Activated T-cell treated with anti-CD3 and anti-CD28 coated beads, Interleukin-2, amount 50 U/mL, for 4 hours (primary cell): ENCODE measurements around the gene EDIL3. TPM values are rescaled to one million over a fixed set of nuclear protein-coding genes. Genes with fewer than 3 reads are reported as not detected.
"Not testable (repeated sequence)": the region's sequence is repeated elsewhere in the genome, so short reads cannot be mapped to it uniquely, and the experiment has no call there.

Experiments used
- ATAC-seq, 2 donors: fragments of 200-7000 bp; cut with Tn5 transposase; one replicate each; pipeline ENCODE4 v1.10.0; 2021
- DNase-seq: peaks from one replicate; pipeline ENCODE4 v3.0.0-alpha.2; 2020
- H3K27me3 Mint-ChIP-seq: one replicate; pipeline ENCODE4 v1.8.0; 2021; ENCODE audit warnings: low read depth, mixed read lengths
- H3K36me3 Mint-ChIP-seq: one replicate; pipeline ENCODE4 v1.8.0; 2022; ENCODE audit warnings: mixed read lengths; ENCODE audit not compliant: insufficient read depth
- H3K4me1 Mint-ChIP-seq: one replicate; pipeline ENCODE4 v1.8.0; 2021; ENCODE audit warnings: low read depth, mixed read lengths
- H3K4me3 Mint-ChIP-seq: one replicate; pipeline ENCODE4 v1.8.0; 2021; ENCODE audit warnings: mild to moderate bottlenecking, moderate library complexity, mixed read lengths
- H3K9me3 Mint-ChIP-seq: one replicate; pipeline ENCODE4 v1.8.0; 2021; ENCODE audit warnings: mixed read lengths
- total RNA-seq, 3 donors: library from RNA; stranded (reverse); gene quantifications; one replicate each; pipeline ENCODE4 v1.2.1, GENCODE V29; 2021

Gene EDIL3
- total RNA-seq, 3 donors from 2014 or later = 0.15 to 0.27 TPM; not detected in 1

- Mint-ChIP-seq H3K27me3 (no peaks in the 10 kb centered on the region), H3K4me1 (no peaks in the 10 kb centered on the region), H3K4me3 (no peak overlapping the region), H3K36me3 (no peaks in the 10 kb centered on the region), H3K9me3 (no peaks in the 10 kb centered on the region)
- ATAC-seq (no peak), DNase-seq (no peak)
These were observed 22.5 kb downstream of the EDIL3 start for GRCh38 chr5:84362061-84362720.

- H3K4me1 Mint-ChIP-seq = no peaks in the 10 kb centered on the region
- H3K36me3 Mint-ChIP-seq = no peaks in the 10 kb centered on the region
- ATAC-seq (no peak), DNase-seq (no peak)
- no peaks in the 10 kb centered on the region for H3K27me3 Mint-ChIP-seq
- no peak overlapping the region for H3K4me3 Mint-ChIP-seq
- H3K9me3 Mint-ChIP-seq = no peaks in the 10 kb centered on the region
These were observed 23.1 kb downstream of the EDIL3 start for GRCh38 chr5:84361572-84361971.

- DNase-seq (no peak), ATAC-seq (no peak)
- Mint-ChIP-seq H3K27me3 (no peaks in the 10 kb centered on the region), H3K4me3 (no peak overlapping the region), H3K36me3 (no peaks in the 10 kb centered on the region), H3K4me1 (no peaks in the 10 kb centered on the region), H3K9me3 (no peaks in the 10 kb centered on the region)
These were observed 24.6 kb downstream of the EDIL3 start for GRCh38 chr5:84360056-84360455.

- H3K27me3 Mint-ChIP-seq = no peaks in the 10 kb centered on the region
- DNase-seq (no peak), ATAC-seq (no peak)
- peaks cover 3% of the 10 kb centered on the region for H3K9me3 Mint-ChIP-seq
- H3K36me3 Mint-ChIP-seq = no peaks in the 10 kb centered on the region
- H3K4me3 Mint-ChIP-seq = no peak overlapping the region
- H3K4me1 Mint-ChIP-seq = no peaks in the 10 kb centered on the region
These were observed 30.6 kb downstream of the EDIL3 start for GRCh38 chr5:84354101-84354500.

- H3K36me3 Mint-ChIP-seq = no peaks in the 10 kb centered on the region
- no peak for ATAC-seq
- H3K4me1 Mint-ChIP-seq = no peaks in the 10 kb centered on the region
- H3K9me3 Mint-ChIP-seq = no peaks in the 10 kb centered on the region
- no peak for DNase-seq
- H3K27me3 Mint-ChIP-seq = no peaks in the 10 kb centered on the region
- H3K4me3 Mint-ChIP-seq = no peak overlapping the region
These were observed 39.9 kb downstream of the EDIL3 start for GRCh38 chr5:84344788-84345187.

- DNase-seq = no peak
- Mint-ChIP-seq H3K36me3 (no peaks in the 10 kb centered on the region), H3K4me3 (no peak overlapping the region), H3K9me3 (no peaks in the 10 kb centered on the region), H3K27me3 (no peaks in the 10 kb centered on the region), H3K4me1 (no peaks in the 10 kb centered on the region)
- ATAC-seq = no peak
These were observed 41.5 kb downstream of the EDIL3 start for GRCh38 chr5:84343171-84343570.

- no peaks in the 10 kb centered on the region for H3K4me1 Mint-ChIP-seq
- H3K27me3 Mint-ChIP-seq = no peaks in the 10 kb centered on the region
- H3K9me3 Mint-ChIP-seq = peaks cover 8% of the 10 kb centered on the region
- no peak for DNase-seq
- no peaks in the 10 kb centered on the region for H3K36me3 Mint-ChIP-seq
- no peak overlapping the region for H3K4me3 Mint-ChIP-seq
- no peak for ATAC-seq
These were observed 52.6 kb downstream of the EDIL3 start for GRCh38 chr5:84332106-84332505.

GRCh38 chr5:84327591-84327990, 57.1 kb downstream of the EDIL3 start:
- no peak for DNase-seq
- no peak overlapping the region for H3K4me3 Mint-ChIP-seq
- H3K4me1 Mint-ChIP-seq = no peaks in the 10 kb centered on the region
- peaks cover 14% of the 10 kb centered on the region for H3K9me3 Mint-ChIP-seq
- no peak for ATAC-seq
- H3K36me3 Mint-ChIP-seq = no peaks in the 10 kb centered on the region
- no peaks in the 10 kb centered on the region for H3K27me3 Mint-ChIP-seq

GRCh38 chr5:84322646-84323045, 62.0 kb downstream of the EDIL3 start:
- Mint-ChIP-seq H3K36me3 (no peaks in the 10 kb centered on the region), H3K27me3 (no peaks in the 10 kb centered on the region), H3K9me3 (peaks cover 18% of the 10 kb centered on the region), H3K4me1 (no peaks in the 10 kb centered on the region), H3K4me3 (no peak overlapping the region)
- ATAC-seq = no peak
- no peak for DNase-seq

GRCh38 chr5:84317826-84318225, 66.9 kb downstream of the EDIL3 start:
- ATAC-seq, H3K27me3 Mint-ChIP-seq, H3K4me1 Mint-ChIP-seq, H3K9me3 Mint-ChIP-seq, H3K4me3 Mint-ChIP-seq, H3K36me3 Mint-ChIP-seq, DNase-seq: not testable (repeated sequence)

GRCh38 chr5:84312280-84312679, 72.4 kb downstream of the EDIL3 start:
- H3K4me1 Mint-ChIP-seq, H3K27me3 Mint-ChIP-seq, H3K9me3 Mint-ChIP-seq, H3K36me3 Mint-ChIP-seq, DNase-seq, ATAC-seq, H3K4me3 Mint-ChIP-seq: not testable (repeated sequence)

- DNase-seq, H3K27me3 Mint-ChIP-seq, ATAC-seq, H3K9me3 Mint-ChIP-seq, H3K4me3 Mint-ChIP-seq, H3K36me3 Mint-ChIP-seq, H3K4me1 Mint-ChIP-seq: not testable (repeated sequence)
These were observed 74.8 kb downstream of the EDIL3 start for GRCh38 chr5:84309850-84310249.

- no peaks in the 10 kb centered on the region for H3K36me3 Mint-ChIP-seq
- H3K4me1 Mint-ChIP-seq = no peaks in the 10 kb centered on the region
These were observed 78.1 kb downstream of the EDIL3 start for GRCh38 chr5:84306601-84307000.

GRCh38 chr5:84304599-84304998, 80.1 kb downstream of the EDIL3 start:
- no peaks in the 10 kb centered on the region for H3K9me3 Mint-ChIP-seq
- H3K36me3 Mint-ChIP-seq = no peaks in the 10 kb centered on the region
- ATAC-seq = no peak
- no peak overlapping the region for H3K4me3 Mint-ChIP-seq
- DNase-seq = no peak
- no peaks in the 10 kb centered on the region for H3K27me3 Mint-ChIP-seq
- no peaks in the 10 kb centered on the region for H3K4me1 Mint-ChIP-seq

More at GRCh38 chr5:84306601-84307000, 78.1 kb downstream of the EDIL3 start:
- no peaks in the 10 kb centered on the region for H3K27me3 Mint-ChIP-seq
- no peak for DNase-seq
- no peak for ATAC-seq
- H3K9me3 Mint-ChIP-seq = no peaks in the 10 kb centered on the region
- H3K4me3 Mint-ChIP-seq = no peak overlapping the region

- no peaks in the 10 kb centered on the region for H3K27me3 Mint-ChIP-seq
- no peaks in the 10 kb centered on the region for H3K9me3 Mint-ChIP-seq
- DNase-seq (no peak), ATAC-seq (no peak)
- no peaks in the 10 kb centered on the region for H3K4me1 Mint-ChIP-seq
- no peaks in the 10 kb centered on the region for H3K36me3 Mint-ChIP-seq
- no peak overlapping the region for H3K4me3 Mint-ChIP-seq
These were observed 81.4 kb downstream of the EDIL3 start for GRCh38 chr5:84303315-84303714.

GRCh38 chr5:84301535-84301934, 83.1 kb downstream of the EDIL3 start:
- Mint-ChIP-seq H3K4me3 (no peak overlapping the region), H3K27me3 (no peaks in the 10 kb centered on the region), H3K36me3 (no peaks in the 10 kb centered on the region), H3K4me1 (no peaks in the 10 kb centered on the region), H3K9me3 (peaks cover 4% of the 10 kb centered on the region)
- ATAC-seq (no peak), DNase-seq (no peak)
